GM18511 (cell line): ENCODE data around the gene ZBTB7C.
A peak's percentile ranks its signal among the peaks of the same experiment; 100 is the strongest.

Source experiments
- ATAC-seq: cut with Tn5 transposase; IDR thresholded peaks from one replicate; pipeline ENCODE4 v1.9.1; 2021; ENCODE audit warnings: mild to moderate bottlenecking, moderate library complexity; ENCODE audit not compliant: unreplicated experiment

The ZBTB7C gene

GRCh38 chr18:48171490-48172188 is 237.5 kb downstream of the ZBTB7C start:
- no peak for ATAC-seq

DNA sequence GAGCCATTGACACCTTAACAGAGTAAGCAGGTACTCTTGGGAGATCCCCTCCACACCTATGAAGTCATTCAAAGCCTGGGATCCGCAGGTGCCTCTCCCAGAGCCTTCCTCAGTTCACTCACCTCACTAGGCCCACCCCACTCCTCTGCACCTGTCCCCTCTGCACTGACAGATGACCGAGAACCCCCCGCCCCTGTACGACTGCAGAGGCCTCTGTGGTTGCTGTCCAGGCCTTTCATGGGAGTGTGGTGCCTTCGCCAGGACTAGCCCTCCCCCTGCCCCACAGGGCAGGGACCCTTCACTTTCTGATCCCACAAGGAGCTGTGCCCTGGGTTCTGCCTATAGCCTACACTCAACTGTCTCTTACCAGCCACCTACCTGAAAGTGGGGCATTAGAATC is 238.5 kb downstream of the ZBTB7C start:
- ATAC-seq = no peak

- ATAC-seq = no peak
Observed at GRCh38 chr18:48168861-48169260, 240.3 kb downstream of the ZBTB7C start.

DNA sequence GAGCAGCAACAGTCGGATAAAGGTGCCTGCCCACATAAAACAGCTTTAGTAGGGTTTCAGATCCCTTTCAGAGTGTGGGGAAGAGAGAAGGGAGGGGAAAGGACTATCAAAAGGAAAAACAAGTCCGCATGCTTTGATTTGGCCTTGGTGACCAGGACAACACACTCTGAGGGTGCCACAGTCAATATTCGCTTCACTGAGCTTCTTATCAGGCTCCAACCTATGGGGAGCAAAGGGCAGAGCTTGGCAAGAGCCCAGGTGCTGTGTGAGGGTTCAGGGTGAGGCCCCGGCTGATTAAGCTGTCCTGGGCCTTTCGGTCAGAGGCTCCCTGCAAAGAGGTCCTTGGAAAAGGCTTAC is 241.3 kb downstream of the ZBTB7C start:
- no peak for ATAC-seq

DNA sequence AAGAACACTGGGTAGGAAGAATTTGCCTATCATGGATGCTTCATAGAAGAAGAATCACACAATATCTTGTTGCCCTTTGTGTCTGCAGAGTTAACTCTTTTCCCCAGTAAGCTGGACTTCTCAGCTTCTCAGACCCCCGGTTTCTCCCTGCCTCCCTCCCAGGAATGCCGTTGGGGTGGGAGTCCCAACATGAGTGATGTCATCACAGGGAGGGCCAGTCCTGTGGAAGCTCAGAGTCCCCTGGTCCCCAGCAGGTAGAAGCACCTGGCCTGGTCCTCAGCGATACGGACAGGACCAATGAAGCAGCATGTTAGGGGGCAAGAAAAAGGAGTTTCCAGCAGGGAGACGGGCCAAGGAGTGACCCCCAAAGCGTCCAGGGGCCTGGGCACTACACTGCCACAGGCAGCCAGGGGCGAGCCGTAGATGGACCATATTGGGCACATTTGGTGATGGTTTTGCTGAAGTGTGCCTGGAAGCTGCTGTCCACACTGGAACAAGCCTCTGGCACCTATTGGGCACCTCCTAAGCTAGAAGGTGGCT is 242.8 kb downstream of the ZBTB7C start:
- ATAC-seq = no peak

DNA sequence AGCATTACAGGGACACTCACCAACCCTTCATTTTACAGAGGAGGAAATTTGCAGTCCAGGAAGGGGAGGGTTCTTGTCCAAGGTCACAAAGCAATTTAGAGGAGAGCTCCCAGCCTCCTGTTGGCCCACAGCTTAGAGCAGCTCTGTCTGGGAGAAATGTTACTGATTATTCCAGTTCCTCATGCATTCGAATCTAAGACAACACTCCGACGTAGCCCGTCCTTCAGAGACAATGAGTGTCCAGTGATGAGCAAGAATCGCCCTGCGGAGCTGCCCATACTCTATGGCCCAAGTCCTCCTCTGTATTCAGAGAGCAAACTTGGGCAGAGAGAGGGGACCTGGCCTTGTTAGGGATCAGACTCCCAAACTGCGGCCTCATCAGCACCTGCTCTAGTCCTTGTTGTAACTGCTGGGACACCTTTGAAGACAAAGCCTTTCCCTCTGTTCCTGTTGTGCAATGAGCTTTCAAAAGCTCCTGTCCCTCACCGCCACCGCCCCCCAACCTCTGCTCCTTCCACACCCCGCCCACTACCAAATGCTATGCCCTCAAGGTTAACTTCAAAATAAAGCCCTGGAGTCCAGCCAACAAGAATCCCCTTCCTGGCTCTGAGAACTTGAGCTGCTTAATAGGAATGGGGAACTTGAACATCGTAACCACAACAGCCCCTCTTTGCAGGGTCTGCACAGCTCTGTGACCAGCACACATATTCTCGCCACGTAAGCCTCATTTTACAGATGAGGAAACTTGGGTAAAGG is 243.9 kb downstream of the ZBTB7C start:
- ATAC-seq = no peak

GRCh38 chr18:48164701-48165100 is 244.5 kb downstream of the ZBTB7C start:
- ATAC-seq = no peak

DNA sequence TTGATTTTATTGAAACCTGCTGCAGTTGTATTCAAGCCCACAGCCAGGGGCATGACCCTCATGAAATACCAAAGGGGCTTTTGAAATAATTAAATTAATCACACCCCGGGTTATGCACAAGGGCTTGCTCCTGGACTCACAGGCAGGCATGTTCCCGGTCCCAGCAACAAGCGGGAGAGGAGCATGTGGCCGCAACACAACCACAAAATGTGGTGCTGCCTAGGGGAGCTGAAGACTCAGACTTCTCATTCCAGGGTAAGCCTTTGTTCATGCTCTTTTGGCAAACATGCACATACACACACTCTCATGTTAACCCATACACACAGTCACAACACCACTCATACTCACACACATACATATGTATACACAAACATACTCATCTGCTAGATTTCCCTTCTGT is 245.1 kb downstream of the ZBTB7C start:
- ATAC-seq = no peak

- ATAC-seq = no peak
Observed at GRCh38 chr18:48163738-48164115, 245.5 kb downstream of the ZBTB7C start.

DNA sequence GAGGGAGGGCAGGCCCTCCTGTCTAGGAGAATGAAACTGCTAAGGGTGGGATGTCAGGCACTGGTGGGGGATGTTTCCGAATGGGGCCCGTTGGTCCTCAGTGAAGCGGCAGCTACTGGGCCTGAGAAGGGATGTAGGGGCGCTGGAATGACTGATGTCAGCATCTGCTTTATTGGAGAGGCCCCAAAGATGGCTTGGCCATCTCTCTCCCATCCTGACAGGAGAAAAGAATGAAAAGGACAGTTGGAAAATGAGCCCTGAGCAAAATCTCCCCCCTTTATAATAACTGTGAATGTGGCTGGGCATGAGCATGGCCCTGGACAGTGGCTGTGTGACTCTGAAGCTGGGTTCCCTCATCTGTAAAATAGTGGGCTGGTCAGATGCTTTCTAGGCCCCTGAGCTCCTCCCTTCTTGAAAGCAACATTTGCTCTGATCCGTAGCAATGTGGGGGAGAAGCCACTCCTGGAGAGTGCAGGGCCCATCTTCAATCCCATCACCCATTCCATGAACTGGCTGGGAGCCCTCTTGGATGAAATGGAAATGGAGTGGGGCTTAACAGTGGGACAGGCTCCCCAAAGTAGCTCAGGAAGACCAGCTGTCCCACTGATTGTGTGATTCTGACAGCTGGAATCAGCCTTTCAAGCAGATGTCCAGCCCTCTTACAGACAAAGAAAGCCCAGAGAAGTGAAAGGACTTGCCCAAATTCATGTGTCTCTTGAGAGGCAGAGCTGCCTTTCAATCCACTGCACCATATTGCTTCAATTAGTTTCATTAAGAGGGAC is 246.0 kb downstream of the ZBTB7C start:
- ATAC-seq = no peak

DNA sequence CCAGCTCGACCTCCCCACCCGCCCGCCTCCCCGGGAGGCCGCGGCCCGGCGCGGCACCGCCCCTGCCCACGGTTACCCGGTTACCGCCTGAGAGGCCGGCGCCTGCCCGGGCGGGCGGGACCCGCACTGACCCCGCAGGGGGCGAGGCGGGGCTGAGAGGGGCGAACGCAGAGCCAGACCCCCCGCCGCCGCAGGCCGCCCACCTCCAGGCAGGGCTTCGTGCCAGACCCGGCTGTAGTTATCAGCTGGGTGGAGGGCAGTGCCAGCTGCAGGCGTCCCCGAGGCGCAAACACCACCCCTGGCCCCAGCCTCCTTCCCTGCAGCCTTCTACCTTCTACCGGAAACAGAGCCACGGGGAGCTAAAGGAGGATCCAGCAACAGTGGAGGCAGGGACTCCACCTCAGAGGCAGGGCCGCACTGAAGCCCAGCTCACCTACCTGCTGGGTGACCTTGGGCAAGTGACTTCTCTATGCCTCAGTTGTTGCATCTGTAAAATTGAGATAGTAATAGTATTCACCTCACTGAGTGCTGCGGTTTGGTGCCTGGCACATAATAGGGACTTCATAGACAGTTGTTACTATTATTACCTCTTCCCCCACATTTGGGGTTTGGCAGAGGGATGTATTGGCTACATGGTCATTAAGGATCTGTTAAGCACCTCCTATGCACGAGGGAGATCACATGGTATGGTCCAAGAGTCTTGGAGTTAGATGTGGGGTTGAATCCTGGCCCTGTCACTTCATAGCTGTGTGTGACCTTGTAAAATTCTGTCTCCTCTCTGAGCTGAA is 247.1 kb downstream of the ZBTB7C start:
- peak; percentile 53 for ATAC-seq

DNA sequence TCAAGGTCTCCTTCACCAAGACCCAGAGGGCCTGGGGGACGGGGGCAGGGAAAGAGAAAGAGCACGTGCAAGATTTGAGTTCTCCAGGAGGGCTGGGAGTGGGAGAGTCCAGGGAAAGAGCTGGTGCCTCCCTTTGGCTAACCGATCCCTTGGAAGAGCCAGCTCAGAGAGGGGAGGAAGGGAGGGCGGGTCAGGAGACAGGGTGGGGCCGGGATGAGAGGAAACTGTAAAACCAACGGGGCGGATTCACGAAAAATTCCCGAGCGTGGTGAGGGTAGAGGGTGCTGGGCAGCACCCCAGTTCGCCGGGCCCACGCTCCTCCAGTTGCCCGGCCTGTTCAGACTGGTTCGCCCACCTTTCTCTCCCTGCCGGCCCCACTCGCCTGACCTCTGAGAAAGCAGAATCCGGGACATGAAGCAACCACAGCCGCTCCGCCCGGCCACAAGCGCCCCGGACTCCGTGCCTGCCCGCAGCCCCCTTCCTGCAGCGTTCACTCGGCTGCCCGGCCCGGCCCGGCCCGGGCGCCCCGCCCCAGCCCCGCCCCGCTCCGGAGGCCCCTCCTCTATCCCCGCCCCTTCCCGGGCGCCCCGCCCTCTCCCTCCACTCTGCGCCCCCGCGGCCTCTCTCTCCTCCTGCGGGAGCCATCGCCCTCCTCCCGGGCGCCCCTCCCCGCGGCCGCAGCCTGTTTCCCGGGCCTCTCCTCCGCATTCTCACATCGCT is 247.8 kb downstream of the ZBTB7C start:
- ATAC-seq = peak; percentile 84

DNA sequence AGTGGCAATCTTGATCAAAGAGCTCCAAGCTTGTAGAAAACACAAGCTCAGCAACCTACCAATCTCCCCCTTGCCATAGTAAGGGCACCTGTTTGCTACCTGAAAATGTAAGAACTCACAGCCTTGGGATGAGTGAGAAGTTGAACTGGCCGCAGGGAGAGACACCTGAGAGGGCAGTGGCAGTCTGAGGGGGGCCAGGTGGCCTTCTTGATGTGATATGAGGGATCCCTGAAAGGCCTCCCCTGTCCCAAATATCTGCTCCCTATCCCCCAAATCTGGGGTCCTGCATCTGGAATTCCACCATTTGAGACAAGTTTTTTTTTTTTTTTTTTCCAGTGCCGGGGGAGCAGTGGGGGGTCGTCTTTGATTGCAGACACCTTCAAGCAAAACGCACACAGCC is 248.6 kb downstream of the ZBTB7C start:
- ATAC-seq = no peak

DNA sequence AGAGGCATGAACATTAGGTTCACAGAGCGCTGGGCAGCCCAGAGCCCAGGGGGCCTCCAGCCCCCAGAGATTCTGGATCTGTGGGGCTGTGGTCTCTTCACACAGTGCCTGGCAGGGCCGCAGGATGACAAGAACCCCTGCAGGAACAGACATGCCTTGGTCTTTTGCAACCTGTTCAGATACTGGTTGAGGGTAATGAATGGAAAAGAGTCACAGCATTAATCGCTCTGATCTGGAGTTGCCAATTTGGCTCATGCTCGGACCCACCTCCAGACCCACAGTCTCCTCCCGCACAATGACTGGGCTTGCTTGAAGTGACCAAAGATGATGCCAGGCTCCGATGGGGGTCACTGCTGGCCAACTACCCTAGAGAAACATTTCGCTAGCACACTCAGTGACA is 249.4 kb downstream of the ZBTB7C start:
- ATAC-seq = no peak

DNA sequence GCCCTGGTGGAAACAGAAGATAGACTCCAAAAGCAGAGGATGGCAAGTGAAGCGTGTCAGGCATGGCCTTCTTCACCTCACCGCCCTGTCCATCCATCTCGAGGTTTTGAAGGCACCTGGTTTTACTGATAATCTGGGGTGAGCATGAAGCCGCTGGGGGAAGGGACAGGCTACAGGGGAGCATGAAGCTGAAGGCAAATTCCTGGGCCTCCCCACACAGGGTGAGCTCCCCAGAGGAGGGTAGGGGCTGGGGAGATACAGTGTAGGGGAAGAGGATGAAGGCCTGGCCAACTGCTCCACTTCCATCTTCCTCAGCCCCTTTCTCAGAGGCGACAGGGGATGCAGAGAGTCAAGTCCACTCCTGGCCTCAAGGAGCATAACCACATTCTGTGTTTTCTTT is 250.5 kb downstream of the ZBTB7C start:
- no peak for ATAC-seq

GRCh38 chr18:48157956-48158355 is 251.2 kb downstream of the ZBTB7C start:
- ATAC-seq = no peak

GRCh38 chr18:48155856-48156255 is 253.3 kb downstream of the ZBTB7C start:
- ATAC-seq = no peak

- no peak for ATAC-seq
Observed at GRCh38 chr18:48154828-48155227, 254.4 kb downstream of the ZBTB7C start.

GRCh38 chr18:48153613-48154481 is 255.3 kb downstream of the ZBTB7C start:
- no peak for ATAC-seq
